A549 (cell line): ENCODE measurements around the gene CTNNA3. TPM values are rescaled to one million over a fixed set of nuclear protein-coding genes. Genes with fewer than 3 reads are reported as not detected.

Experiments used
- ATAC-seq, 2 experiments: fragments of 200-7000 bp in 1 of 2; fragments of >200 bp in 1 of 2; cut with Nextera tagmentation in 1 of 2; cut with Tn5 transposase in 1 of 2; 3 replicates each; pipeline versions ENCODE4 v1.8.0 to v1.9.1; 2018 to 2020; ENCODE audit warnings: mild to moderate bottlenecking in 1 of 2, moderate library complexity in 1 of 2
- CTCF ChIA-PET: fragments of 300-600 bp; sonication (Branson Sonifier 250); formaldehyde crosslinking; extraction: SDS; loops from one replicate; lab custom pipeline; 2021; ENCODE audit warnings: antibody characterized with exemption, inconsistent platforms; lab: Yijun Ruan, JAX
- POLR2A ChIA-PET: fragments of 350-600 bp; formaldehyde crosslinking; extraction: SDS; loops from one replicate; lab custom pipeline; 2021; ENCODE audit warnings: antibody characterized with exemption, inconsistent platforms; lab: Yijun Ruan, JAX
- DNase-seq, 2 experiments: peaks; one replicate each; pipeline versions ENCODE4 v3.0.0 to v3.0.0-alpha.2; 2011 to 2016; ENCODE audit warnings: low read depth in 1 of 2, low spot score in 1 of 2
- FAIRE-seq: peaks from 2 replicates; lab custom pipeline; 2011; peaks lifted over from hg19 to GRCh38; lab: Jason Lieb, UNC
- H3K27ac ChIP-seq, 2 experiments: fragments of >200 bp; sonication (Bioruptor Twin); formaldehyde crosslinking; 3 replicates each; pipeline ENCODE4 v1.5.1; 2016 to 2017
- H3K4me1 ChIP-seq: fragments of >200 bp; sonication (Bioruptor Twin); formaldehyde crosslinking; 3 replicates; pipeline ENCODE4 v1.6.1; 2016
- H3K4me2 ChIP-seq: fragments of >200 bp; sonication (Bioruptor Twin); formaldehyde crosslinking; 3 replicates; pipeline ENCODE4 v1.6.1; 2016
- H3K4me3 ChIP-seq: fragments of >200 bp; sonication (Bioruptor Twin); formaldehyde crosslinking; 3 replicates; pipeline ENCODE4 v1.5.1; 2016
- H3K9me3 ChIP-seq: fragments of >200 bp; sonication (Bioruptor Twin); formaldehyde crosslinking; 3 replicates; pipeline ENCODE4 v1.6.1; 2016
- CBX8 ChIP-seq: fragments of 200-600 bp; sonication (generic); IDR thresholded peaks from 2 replicates; pipeline ENCODE4 v1.6.1; 2016
- CEBPB ChIP-seq, 2 experiments: fragments of >200 bp in 1 of 2; sonication (Bioruptor Twin) in 1 of 2; formaldehyde crosslinking in 1 of 2; IDR thresholded peaks; 2 replicates each; pipeline ENCODE4 v1.6.1; 2012 to 2016
- CHD2 ChIP-seq: fragments of 150-350 bp; IDR thresholded peaks from 2 replicates; pipeline ENCODE4 v1.6.1; 2014; ENCODE audit warnings: low read length; ENCODE audit not compliant: partially characterized antibody
- CHD4 ChIP-seq: fragments of 200-600 bp; sonication (generic); IDR thresholded peaks from 2 replicates; pipeline ENCODE4 v1.6.1; 2016; ENCODE audit warnings: antibody characterized with exemption, mild to moderate bottlenecking, borderline replicate concordance
- CTCF ChIP-seq: fragments of >200 bp; sonication (Bioruptor Twin); formaldehyde crosslinking; IDR thresholded peaks from 3 replicates; pipeline ENCODE4 v1.5.1; 2016
- EP300 ChIP-seq, 2 experiments: fragments of >200 bp; sonication (Bioruptor Twin); formaldehyde crosslinking; IDR thresholded peaks; 2 replicates in 1 of 2; 3 replicates in 1 of 2; pipeline ENCODE4 v1.6.1; 2016 to 2017
- ESRRA ChIP-seq: fragments of 150-350 bp; IDR thresholded peaks from 2 replicates; pipeline ENCODE4 v1.6.1; 2014; ENCODE audit warnings: mild to moderate bottlenecking, low read length, borderline replicate concordance
- FOSB ChIP-seq: fragments of 250-450 bp; sonication (Bioruptor Pico); IDR thresholded peaks from 2 replicates; pipeline ENCODE4 v1.5.0; 2020; ENCODE audit warnings: mild to moderate bottlenecking, moderate library complexity
- HES2 ChIP-seq: fragments of >200 bp; sonication (Bioruptor Twin); formaldehyde crosslinking; IDR thresholded peaks from 2 replicates; pipeline ENCODE4 v1.6.1; 2016
- HEYL ChIP-seq: fragments of 250-450 bp; sonication (Bioruptor Pico); IDR thresholded peaks from 2 replicates; pipeline ENCODE4 v1.8.0; 2021; ENCODE audit warnings: mild to moderate bottlenecking, moderate library complexity
- HMGXB4 ChIP-seq: fragments of 250-450 bp; sonication (Bioruptor Pico); IDR thresholded peaks from 2 replicates; pipeline ENCODE4 v1.5.0; 2021; ENCODE audit warnings: mild to moderate bottlenecking, moderate library complexity, borderline replicate concordance
- KDM1A ChIP-seq: fragments of 200-600 bp; sonication (generic); IDR thresholded peaks from 2 replicates; pipeline ENCODE4 v1.6.1; 2016; ENCODE audit warnings: low read depth, mild to moderate bottlenecking
- MAX ChIP-seq: IDR thresholded peaks from 2 replicates; pipeline ENCODE4 v1.6.1; 2012
- MYC ChIP-seq: IDR thresholded peaks from 2 replicates; pipeline ENCODE4 v1.6.1; 2012; ENCODE audit warnings: mild to moderate bottlenecking, inconsistent platforms, low read length, improper control_type of control experiment, borderline replicate concordance
- NFE2L2 ChIP-seq: fragments of 150-350 bp; conservative IDR thresholded peaks from 2 replicates; pipeline ENCODE4 v1.6.1; 2014; ENCODE audit warnings: low read length
- NR3C1 ChIP-seq: fragments of >200 bp; sonication (Bioruptor Twin); formaldehyde crosslinking; IDR thresholded peaks from 3 replicates; pipeline ENCODE4 v1.6.1; 2017
- PHF8 ChIP-seq: fragments of 200-600 bp; sonication (generic); IDR thresholded peaks from 2 replicates; pipeline ENCODE4 v1.6.1; 2016; ENCODE audit warnings: low read depth, mild to moderate bottlenecking, antibody characterized with exemption, moderate library complexity, borderline replicate concordance
- RAD21 ChIP-seq, 2 experiments: fragments of >200 bp in 1 of 2; sonication (Bioruptor Twin) in 1 of 2; formaldehyde crosslinking in 1 of 2; IDR thresholded peaks in 1 of 2; conservative IDR thresholded peaks in 1 of 2; 2 replicates in 1 of 2; 3 replicates in 1 of 2; pipeline ENCODE4 v1.6.1; 2012 to 2018; ENCODE audit warnings: inconsistent platforms in 1 of 2
- RARB ChIP-seq: fragments of 250-450 bp; sonication (Bioruptor Pico); IDR thresholded peaks from 2 replicates; pipeline ENCODE4 v1.8.0; 2021; ENCODE audit warnings: mild to moderate bottlenecking, moderate library complexity
- RCOR1 ChIP-seq: fragments of 150-350 bp; IDR thresholded peaks from 2 replicates; pipeline ENCODE4 v1.6.1; 2014; ENCODE audit warnings: antibody characterized with exemption, low read length, low read depth
- ZFP36 ChIP-seq: fragments of 450-650 bp; IDR thresholded peaks from 2 replicates; pipeline ENCODE4 v1.6.1; 2014; ENCODE audit warnings: borderline replicate concordance; ENCODE audit not compliant: partially characterized antibody
- ZNF302 ChIP-seq: fragments of 250-450 bp; sonication (Bioruptor Pico); IDR thresholded peaks from 2 replicates; pipeline ENCODE4 v1.9.0; 2021; ENCODE audit warnings: inconsistent platforms, mild to moderate bottlenecking, moderate library complexity
- WGBS: methylation state at CpG from one replicate; pipeline ENCODE4 v1.1.6; 2017; ENCODE audit errors: missing lambda C conversion rate; 5-methylcytosine and 5-hydroxymethylcytosine counted together
- polyA plus RNA-seq, 4 experiments: library from polyadenylated mRNA; depleted of rRNA in 3 of 4; stranded (reverse); fragments of >200 nt; fragmentation: RNase III in 1 of 4; extraction: RNeasy Plus Mini Kit Qiagen cat#74134 plus additional on column Dnase treatment in 1 of 4; gene quantifications; 2 replicates in 3 of 4; 3 replicates in 1 of 4; pipeline ENCODE4 v1.2.3, GENCODE V29; 2011 to 2017

CTNNA3 gene
- polyA plus RNA-seq, 2 of the 4 experiments (the other 2 are of a cell fraction) = not detected

- ATAC-seq = no peak
These were observed 913.9 kb downstream of the CTNNA3 start for GRCh38 chr10:66782144-66782543.

GRCh38 chr10:66780796-66781195, 915.2 kb downstream of the CTNNA3 start:
- Histone ChIP-seq H3K9me3 (no peaks in the 10 kb centered on the region), H3K4me3 (no peak overlapping the region), H3K4me1 (no peaks in the 10 kb centered on the region), H3K27ac (no peak overlapping the region)
- 19% methylated on average over 3 of the region's 3 CpGs for WGBS
- CTCF ChIA-PET = no interaction called here
- ATAC-seq (no peak), DNase-seq (no peak), FAIRE-seq (no peak)
- POLR2A ChIA-PET = no interaction called here
- no peak for TF ChIP-seq HMGXB4 (CRISPR knock-in tag)
- TF ChIP-seq EP300 (IDR thresholded peaks at IDR 0.05) = no peak
- no peak for TF ChIP-seq MAX
- TF ChIP-seq ZNF302 (CRISPR knock-in tag) = no peak
- TF ChIP-seq NR3C1 = no peak
- TF ChIP-seq HEYL (CRISPR knock-in tag) = no peak
- TF ChIP-seq CEBPB (IDR thresholded peaks at IDR 0.05) = no peak
- TF ChIP-seq CBX8 = no peak
- no peak for TF ChIP-seq ZFP36
- TF ChIP-seq RARB (CRISPR knock-in tag) = no peak
- TF ChIP-seq MYC = no peak
- no peak for TF ChIP-seq ESRRA
- TF ChIP-seq, all 56 proteins: peak for 0
- no peak overlapping the region for H3K4me2 ChIP-seq

More at GRCh38 chr10:66782144-66782543, 913.9 kb downstream of the CTNNA3 start:
- Histone ChIP-seq H3K4me2 (no peak overlapping the region), H3K4me3 (no peak overlapping the region), H3K9me3 (no peaks in the 10 kb centered on the region), H3K27ac (no peak overlapping the region), H3K4me1 (no peaks in the 10 kb centered on the region)
- FAIRE-seq = no peak
- no peak for DNase-seq
- ChIA-PET CTCF (no interaction called here), POLR2A (no interaction called here)
- TF ChIP-seq CHD4 = no peak

GRCh38 chr10:66778351-66778750, 917.6 kb downstream of the CTNNA3 start:
- ChIA-PET CTCF (interaction anchor here (0.6 kb wide), 1 partner anchor 19 kb away, joined by 4 read pairs; no protein-coding TSS in a partner anchor), POLR2A (no interaction called here)
- 44% methylated on average over 4 of the region's 4 CpGs for WGBS
- no peaks in the 10 kb centered on the region for H3K9me3 ChIP-seq
- H3K4me2 ChIP-seq = no peak overlapping the region
- ATAC-seq (no peak), FAIRE-seq (no peak), DNase-seq (no peak)
- H3K4me1 ChIP-seq = no peaks in the 10 kb centered on the region
- TF ChIP-seq CTCF (no peak), ZNF302 (CRISPR knock-in tag) (no peak), RAD21 (conservative IDR thresholded peaks at IDR 0.05 in 1 of 2, IDR thresholded peaks at IDR 0.05 in 1 of 2) (no peak), FOSB (CRISPR knock-in tag) (no peak), CHD2 (no peak), NFE2L2 (no peak), PHF8 (no peak), MYC (no peak), KDM1A (no peak), RCOR1 (no peak), HES2 (no peak), ESRRA (no peak)
- H3K4me3 ChIP-seq = no peak overlapping the region
- no peak overlapping the region for H3K27ac ChIP-seq
